ENCODE data around the gene TMEM86A. TPM values are rescaled to one million over a fixed set of nuclear protein-coding genes. Genes with fewer than 3 reads are reported as not detected.
"Not testable (repeated sequence)": the region's sequence is repeated elsewhere in the genome, so short reads cannot be mapped to it uniquely, and the experiment has no call there.

The TMEM86A gene, protein sequence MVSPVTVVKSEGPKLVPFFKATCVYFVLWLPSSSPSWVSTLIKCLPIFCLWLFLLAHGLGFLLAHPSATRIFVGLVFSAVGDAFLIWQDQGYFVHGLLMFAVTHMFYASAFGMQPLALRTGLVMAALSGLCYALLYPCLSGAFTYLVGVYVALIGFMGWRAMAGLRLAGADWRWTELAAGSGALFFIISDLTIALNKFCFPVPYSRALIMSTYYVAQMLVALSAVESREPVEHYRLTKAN
- total RNA-seq (2014; rRNA removed; shearing (Covaris generic)): 0.47 and 1.3 TPM in 2 replicates
- polyA plus RNA-seq (2015; cell fraction: cytosol; rRNA removed): 0.86 and 0.99 TPM in 2 replicates
- 1.1 and 1.2 TPM in 2 replicates for polyA plus RNA-seq (2015; cell fraction: nucleus; rRNA removed)

DNA sequence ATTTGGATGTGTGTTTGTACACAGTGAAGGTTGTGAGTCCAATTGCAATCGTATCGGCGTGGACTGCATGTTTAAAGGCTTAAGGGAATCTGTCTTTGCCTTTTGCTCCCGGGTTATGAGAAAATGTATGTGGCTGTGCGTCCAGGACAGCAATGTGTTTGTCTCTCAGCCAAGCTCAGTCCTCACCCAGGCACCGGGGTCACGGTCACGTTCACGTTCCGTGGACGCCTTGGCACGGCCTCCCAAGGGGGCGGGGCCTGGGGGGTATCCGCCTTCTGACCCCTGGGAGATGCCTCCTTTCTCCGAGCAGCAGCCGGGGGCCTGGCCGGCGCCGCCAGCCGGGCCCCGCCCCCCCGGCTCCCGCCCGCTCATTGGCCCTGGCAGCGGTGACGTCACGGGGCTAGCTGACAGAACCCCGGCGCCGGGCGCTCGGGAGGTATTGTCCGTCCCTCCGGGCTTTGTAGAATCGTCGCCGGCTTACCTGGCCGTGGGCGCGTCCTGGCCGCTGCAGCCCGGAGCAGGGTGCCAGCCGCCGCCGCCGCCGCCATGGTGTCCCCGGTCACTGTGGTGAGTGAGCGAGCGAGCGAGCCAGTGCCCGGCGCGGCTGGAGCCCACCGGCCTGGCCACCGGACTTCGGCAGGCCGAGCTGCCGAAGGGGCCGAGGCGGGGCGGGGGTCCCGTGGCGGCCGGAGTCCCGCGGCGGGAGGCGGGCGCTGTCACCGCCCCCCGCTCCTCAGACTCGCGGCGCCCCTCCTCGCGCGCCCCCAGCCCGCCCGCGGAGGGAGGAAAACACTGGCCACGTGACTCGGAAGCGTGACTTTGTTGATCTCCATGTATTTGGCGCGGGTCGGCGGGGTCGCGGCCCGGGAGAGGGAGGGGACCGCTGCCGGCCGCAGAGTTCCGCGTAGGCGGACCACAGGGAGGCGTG, at the start of gene TMEM86A:
Gene TMEM86A (plus strand): TSS at position 439 of the 928 bp plus-strand sequence. CDS start 108 bp downstream, at position 547.
- peak; percentile 79 for DNase-seq (ENCODE audit: low read depth)

DNA sequence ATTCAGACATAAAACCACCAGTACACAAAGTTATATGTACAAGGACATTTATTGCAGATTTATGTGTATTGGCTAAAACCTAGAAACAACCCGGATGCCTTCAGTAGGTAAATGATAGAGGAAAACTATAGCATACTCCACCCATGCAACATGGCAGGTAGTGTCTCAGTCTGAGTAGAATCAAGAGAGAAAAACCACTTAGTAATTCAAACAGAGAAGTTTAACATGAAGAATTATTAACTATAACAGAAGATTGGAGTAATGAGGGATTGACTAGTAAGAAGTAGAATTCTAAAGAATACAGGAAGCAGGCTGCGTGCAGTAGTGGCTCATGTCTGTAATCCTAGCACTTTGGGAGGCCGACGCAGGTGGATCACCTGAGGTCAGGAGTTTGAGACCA, 48.2 kb upstream of the TMEM86A start:
- DNase-seq (ENCODE audit: low read depth): no peak

DNA sequence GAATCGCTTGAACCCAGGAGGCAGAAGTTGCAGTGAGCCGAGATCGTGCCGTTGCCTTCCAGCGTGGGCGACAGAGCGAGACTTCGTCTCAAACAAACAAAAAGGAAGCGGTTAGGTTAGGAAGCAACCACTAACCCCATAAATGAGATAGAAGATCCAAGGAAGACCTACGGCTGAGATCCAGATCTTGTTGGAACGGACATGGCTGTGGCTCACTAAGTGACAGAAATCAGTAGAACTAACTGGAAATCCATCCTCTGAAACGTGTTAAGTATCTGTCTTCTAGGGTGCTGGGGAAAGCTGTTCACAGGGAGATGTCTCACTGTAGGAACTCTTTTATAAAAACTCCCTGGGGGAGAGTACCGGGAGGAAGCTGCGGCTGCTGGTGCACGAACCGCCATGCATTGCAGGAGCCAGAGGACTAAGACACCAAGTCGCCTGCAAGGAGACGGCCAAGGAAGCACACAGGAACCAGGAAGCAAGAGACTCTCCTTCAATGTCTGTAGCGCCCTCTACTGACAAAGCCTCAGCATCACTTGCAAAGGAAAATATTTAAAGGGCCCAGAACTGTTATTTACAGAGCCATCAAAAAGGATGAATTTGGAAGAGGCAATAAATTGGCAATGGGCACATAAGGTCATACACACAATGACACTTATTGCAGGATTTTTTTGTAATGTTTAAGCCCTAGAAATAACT, 47.6 kb upstream of the TMEM86A start:
- DNase-seq (ENCODE audit: low read depth): peak; percentile 66

DNA sequence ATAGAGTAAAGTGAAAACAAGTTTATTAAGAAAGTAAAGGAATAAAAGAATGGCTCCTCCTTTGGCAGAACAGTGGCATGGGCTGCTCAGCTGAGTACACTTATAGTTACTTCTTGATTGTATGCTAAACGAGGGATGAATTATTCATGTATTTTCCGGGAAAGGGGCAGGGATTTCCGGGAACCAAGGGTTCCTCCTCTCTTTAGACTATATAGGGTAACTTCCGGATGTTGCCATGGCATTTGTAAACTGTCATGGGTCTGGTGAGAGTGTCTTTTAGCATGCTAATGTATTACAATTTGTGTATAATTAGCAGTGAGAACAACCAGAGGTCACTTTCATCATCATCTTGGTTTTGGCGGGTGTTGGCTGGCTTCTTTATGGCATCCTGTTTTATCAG, 40.9 kb upstream of the TMEM86A start:
- DNase-seq (ENCODE audit: low read depth): no peak

DNA sequence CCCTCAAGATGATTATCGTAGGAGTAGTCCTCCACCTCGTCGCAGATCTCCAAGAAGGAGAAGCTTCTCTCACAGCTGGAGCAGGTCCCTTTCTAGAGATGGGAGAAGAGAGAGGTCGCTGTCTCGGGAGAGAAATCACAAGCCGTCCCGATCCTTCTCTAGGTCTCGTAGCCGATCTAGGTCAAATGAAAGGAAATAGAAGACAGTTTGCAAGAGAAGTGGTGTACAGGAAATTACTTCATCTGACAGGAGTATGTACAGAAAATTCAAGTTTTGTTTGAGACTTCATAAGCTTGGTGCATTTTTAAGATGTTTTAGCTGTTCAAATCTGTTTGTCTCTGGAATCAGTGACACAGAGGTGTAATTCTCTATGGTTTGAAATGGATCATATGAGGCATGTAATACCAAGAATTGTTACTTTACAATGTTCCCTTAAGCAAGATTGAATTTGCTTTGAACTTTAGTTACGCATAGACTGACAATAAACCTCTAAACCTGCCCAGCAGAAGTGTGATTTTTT, 33.2 kb upstream of the TMEM86A start:
- not testable (repeated sequence) for DNase-seq (ENCODE audit: low read depth)

DNA sequence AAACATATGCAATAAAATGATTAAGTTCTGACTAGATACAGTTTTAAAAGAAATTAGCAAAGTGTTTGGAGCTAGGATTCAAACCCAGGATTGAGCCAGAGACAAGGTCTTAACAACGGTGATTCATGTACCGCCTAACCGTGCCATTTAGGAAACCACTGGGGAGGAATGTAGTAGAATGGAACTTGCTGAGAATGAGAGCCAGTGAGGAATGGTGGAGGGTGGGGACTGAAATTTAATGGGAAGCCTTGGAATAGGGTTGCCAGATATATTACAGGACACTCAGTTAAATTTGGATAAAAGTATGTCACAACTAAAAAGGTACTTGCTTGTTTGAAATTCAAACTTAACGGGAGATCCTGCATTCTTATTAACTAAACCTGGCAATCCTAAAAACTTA, 30.4 kb upstream of the TMEM86A start:
- no peak for DNase-seq (ENCODE audit: low read depth)

DNA sequence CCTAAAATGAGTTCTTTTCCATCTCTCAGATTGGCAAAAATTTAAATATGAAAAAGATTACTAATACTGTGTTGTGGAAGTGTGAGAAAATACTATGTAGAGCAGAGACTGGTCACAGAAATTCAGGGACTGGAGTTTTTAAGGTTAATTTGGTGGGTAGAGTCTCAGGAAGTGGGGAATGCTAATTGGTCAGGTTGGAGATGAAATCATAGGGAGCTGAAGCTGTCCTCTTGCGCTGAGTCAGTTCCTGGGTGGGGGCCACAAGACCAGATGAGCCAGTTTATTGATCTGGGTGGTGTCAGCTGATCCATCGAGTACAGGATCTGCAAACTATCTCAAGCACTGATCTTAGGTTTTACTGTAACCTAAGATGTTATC, 29.4 kb upstream of the TMEM86A start:
- peak; percentile 56 for DNase-seq (ENCODE audit: low read depth)

DNA sequence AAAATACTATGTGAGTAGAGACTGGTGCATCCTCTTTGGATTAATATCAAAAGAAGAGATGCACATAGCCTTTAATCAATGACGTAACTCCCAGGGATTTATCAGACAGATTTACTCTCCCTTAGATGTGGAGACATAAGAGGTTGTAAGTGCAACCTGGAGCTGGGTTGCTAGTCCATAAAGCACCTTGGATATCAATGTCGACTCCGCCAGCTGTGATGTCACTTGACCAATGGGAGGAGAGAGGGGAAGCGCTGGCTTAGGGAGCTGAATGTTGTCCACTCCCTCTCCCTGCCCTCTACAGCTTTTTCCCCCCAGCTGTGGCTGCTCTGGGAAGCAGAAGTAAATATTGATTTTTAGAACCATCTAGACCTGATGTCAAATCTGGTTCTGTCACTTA, 28.9 kb upstream of the TMEM86A start:
- no peak for DNase-seq (ENCODE audit: low read depth)

DNA sequence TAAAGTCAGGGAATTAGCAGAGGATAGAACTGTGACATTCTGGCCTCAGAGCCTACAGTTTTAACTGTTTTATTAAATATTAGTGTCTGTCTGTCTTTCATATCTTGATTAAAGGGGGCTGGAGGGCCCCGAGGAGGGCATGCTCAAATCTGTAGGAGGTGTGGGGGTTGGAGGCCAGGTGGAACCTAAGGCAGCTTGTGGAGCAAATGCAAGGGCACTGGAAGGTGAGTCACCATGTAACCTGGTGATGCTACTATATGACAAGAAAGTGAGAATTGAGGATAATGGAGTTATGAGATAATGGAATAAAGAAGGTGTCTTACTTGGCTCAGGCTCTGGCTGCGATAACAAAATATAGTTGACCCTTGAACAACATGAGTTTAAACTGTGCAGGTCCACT, 27.3 kb upstream of the TMEM86A start:
- no peak for DNase-seq (ENCODE audit: low read depth)

DNA sequence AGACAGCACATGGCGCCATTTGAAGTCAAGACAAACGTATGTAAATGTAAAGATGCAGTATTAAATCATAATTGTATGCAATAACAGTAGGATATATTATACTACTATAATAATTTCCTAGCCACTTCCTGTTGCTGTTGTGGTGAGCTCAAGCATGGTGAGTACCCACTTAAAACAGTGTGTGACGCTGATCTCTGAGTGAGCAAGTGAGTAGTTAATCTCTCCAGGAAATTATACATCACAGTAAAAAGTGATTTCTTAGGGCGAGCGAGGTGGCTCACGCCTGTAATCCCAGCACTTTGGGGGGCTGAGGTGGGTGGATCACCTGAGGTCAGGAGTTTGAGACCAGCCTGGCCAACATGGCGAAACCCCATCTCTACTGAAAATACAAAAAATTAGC, 26.4 kb upstream of the TMEM86A start:
- DNase-seq (ENCODE audit: low read depth): peak; percentile 62

DNA sequence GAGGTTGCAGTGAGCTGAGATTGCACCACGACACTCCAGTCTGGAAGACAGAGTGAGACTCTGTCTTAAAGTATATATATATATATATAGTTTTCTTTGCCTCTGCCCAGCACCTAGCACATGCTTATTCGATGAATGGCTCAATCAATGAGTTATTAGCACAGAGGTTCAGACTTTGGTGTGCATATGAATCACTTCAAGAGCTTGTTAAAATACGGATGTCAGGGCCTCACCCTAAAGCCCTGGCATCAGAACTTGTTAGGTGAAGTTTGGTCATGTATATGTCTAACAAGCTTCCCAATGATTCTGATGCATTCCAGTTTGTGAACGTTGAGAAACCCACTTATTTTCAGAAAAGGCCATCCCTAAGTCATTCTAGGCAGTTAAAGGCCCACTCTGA, 21.8 kb upstream of the TMEM86A start:
- DNase-seq (ENCODE audit: low read depth): no peak

DNA sequence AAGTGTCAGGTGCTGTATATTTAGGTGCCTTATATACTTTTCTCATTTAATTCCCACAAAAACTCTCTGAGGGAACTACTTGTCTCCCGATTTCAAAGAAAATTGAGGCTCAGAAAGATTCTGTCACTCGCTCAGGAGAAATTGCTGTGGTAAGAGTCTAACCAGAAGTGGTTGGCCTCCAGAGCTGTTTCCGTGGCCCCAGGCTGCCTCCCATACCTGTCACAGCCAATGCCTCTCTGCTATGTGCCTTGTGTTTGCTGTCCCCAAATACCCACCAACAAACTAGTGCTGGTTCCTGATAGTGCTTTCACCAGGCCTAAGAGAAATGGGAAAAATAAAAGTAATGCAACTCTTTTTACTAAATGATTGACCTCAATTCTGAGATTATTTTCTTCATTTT, 21.0 kb upstream of the TMEM86A start:
- no peak for DNase-seq (ENCODE audit: low read depth)

DNA sequence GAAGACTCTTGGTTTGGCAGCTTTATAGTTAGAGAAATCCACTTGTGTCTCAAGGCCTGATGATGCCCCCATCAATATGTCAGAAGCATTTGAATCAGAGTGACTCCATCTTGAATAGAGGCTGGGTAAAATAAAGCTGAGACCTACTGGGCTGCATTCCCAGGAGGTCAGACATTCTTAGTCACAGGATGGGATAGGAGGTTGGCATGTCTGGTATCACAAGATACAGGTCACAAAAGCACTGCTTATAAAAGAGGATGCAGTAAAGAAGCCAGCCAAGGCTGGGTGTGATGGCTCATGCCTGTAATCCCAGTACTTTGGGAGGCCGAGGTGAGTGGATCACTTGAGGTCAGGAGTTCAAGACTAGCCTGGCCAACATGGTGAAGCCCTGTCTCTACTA, 16.6 kb upstream of the TMEM86A start:
- DNase-seq (ENCODE audit: low read depth): peak; percentile 65

DNA sequence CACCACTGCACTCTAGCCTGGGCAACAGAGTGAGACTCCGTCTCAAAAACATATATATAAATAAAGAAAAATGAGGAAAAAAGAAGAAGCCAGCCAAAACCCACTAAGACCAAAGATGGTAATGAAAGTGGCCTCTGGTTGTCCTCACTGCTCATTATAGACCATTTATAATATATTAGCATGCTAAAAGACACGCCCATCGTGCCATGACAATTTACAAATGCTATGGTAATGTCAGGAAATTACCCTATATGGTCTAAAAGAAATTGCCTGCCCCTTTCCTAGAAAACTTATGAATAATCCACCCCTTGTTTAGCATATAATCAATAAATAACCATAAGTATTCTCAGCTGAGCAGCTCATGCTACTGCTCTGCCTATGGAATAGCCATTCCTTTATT, 16.1 kb upstream of the TMEM86A start:
- DNase-seq (ENCODE audit: low read depth): no peak

DNA sequence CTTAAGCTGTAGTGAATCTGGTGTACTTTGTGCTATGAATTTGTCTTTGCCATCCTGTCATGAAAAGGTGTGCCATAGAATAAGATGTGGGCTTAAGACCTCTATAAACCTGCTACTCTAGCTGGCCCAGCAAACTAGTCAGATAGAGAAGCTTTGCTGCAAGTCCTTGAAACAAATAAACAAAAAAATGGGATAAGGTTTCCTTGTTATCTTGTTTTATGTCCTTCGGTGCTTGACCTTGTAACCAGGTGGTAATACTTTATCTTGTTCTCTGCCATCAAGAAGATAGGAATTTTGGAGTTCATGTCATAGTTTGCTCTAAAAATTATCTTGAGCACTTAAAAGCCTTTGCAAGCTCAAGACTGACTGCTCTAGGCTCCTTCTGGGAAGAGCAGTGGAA, 14.3 kb upstream of the TMEM86A start:
- no peak for DNase-seq (ENCODE audit: low read depth)

DNA sequence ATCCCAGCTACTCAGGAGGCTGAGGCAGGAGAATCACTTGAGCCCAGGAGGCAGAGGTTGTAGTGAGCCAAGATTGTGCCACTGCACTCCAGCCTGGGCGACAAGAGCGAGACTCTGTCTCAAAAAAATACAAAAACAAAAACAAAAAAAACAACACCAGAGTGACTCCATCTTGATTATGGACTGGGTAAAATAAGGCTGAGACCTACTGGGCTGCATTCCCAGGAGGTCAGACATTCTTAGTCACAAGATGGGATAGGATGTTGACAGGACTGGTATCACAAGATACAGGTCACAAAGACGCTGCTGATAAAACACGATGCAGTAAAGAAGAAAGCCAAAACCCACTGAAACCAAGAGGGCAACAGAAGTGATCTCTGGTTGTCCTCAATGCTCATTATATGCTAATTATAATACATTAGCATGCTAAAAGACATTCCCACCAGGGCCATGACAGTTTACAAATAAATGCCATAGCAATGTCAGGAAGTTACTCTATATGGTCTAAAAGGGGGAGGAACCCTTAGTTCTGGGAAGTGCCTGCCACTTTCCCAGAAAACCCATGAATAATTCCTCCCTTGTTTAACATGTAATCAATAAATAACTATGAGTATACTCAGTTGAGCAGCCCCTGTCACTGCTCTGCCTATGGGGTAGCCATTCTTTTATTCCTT, 7.0 kb upstream of the TMEM86A start:
- DNase-seq (ENCODE audit: low read depth): not testable (repeated sequence)

DNA sequence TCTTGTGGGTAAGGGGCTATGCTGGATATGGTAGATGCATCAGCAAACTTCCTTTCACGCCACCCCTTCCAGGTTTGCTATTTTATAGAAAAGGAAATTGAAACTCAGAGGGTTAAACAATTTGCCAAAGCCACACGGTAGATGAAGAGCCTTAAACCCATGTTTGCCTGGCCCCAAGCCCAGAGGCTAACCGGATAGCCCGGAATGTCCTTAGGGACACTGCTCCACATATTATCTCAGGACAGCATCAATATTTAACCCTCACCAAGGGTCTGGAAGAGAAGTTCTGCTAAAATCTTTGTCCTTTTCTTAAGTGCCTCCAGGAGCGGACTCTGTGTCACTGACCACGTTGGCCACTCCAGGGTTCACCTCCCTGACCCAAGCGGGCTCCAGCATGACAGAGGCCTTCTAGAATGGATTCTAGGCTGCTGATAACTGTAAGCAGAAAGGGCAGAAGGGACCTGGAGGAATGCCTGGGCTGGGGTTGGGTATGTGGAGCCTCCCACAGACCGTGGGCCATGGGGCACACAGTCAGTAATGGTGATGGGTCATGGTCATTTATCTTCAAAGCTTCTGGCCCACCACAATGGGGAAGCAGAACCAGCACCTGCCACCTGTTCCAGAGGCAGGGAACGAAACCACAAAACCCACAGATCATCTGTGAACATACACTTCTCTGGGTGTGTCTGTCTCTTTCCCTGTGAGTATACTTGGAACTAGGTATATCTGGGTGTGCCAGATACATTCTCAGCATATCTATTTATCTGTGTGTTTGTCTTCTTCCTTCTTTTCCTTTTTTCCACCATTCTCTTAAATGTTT, 5.4 kb upstream of the TMEM86A start:
- DNase-seq (ENCODE audit: low read depth): no peak

DNA sequence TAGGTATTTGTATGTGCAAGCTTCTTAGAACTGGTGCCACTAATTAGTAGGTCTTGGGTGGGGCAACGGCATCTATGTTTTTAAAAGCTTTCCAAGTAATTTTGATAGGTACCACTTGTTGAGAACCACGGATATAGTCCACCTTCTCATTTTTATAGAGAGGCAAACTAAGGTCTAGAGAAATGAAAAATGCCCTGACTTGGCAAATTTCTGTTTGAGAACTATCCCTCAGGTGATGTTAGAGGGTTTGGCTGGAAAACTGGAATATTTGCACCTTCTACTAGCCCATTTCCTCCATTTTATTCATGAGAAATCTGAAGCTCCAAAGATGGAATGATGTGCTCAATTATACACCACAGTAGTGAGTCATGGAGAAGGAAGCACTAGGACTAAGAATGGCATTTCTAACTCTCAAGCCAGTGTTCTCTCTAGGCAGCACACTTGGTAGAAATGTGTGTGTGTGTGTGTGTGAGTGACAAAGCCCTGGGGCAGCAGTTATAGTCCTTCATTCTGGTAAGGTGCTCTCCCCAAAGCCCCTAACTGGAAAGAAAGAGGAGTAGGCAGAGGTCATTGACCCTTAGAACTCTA, 1.8 kb upstream of the TMEM86A start:
- peak; percentile 64 for DNase-seq (ENCODE audit: low read depth)

DNA sequence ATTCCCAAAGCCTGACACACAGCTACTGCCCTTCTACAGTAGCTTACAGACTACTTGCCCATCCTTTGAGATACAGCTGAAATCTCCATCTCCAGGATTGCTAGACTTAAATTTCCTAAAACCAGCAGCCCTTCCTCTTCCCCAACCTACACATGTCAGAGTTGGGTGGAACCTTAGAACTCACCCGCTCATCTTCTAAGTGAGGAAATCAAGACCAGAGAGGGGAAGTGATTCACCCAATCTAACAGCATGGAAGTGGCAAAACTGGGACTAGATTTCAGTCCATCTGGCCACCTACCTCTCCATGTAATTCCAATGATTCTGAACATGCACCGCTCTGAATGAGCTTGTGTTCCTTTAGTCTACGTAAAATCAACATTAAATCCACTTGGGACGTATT, 1.0 kb upstream of the TMEM86A start:
- DNase-seq (ENCODE audit: low read depth): peak; percentile 55

DNA sequence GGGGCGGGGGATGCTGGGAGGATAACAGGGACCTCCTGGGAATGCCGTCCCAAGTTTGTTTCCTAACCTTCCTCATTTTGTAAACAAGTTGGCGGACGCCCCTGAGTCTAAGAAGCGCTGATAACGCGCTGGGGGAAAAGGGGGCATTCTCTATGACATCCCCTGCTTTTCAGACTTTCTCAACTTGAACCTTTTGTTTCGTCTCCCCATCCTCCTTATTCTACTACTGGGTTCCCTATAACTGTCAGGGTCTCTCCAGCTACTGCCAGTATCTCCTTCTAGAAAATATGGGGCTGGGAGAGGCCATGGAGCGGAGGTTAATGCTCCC, 654 bp downstream of the TMEM86A start:
- DNase-seq (ENCODE audit: low read depth): no peak

Data from HT1080 (cell line).